ENCODE results near the gene MYT1. TPM values are rescaled to one million over a fixed set of nuclear protein-coding genes. Genes with fewer than 3 reads are reported as not detected.

The MYT1 gene
- total and polyA plus RNA-seq, 2 of the 8 experiments (the other 6 are each of a cell fraction or from before 2014, with no cell fraction given): 0.63 to 2.0 TPM

DNA sequence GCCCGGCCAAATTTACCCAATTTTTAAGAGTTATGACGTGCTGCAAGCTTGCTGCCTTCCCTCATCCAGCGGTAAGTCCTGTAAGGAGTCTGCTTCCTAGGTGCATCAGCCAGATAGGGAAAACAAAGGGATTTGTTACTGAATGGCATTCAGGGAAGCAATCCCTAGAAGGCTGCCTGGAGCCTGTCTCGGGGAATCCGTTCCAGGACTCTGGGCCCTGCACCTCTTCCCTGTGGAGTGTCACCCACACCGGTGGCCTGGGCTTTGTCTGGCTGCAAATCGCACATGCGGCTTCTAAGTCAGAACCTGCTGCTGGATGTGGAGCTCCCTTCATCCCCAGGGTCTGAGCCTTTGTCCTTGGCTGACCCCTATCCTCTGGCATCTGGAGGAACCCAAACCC lies 7.0 kb downstream of the MYT1 start:
- no peaks in the 10 kb centered on the region for H3K36me3 ChIP-seq (ENCODE audit: control insufficient read depth in 2 of 4, insufficient read depth in 4 of 4, low read length in 3 of 4)
- H3K9me3 ChIP-seq (ENCODE audit: insufficient read depth in 2 of 2, low read depth in 1 of 2, low read length in 1 of 2): no peaks in the 10 kb centered on the region
- 91% methylated on average over 8 of the region's 8 CpGs; no CpG with 5 or more reads in 1 of the 2 experiments for WGBS, 2 experiments (ENCODE audit: extremely low coverage in 1 of 2, insufficient coverage in 1 of 2, insufficient read length in 1 of 2, insufficient replicate concordance in 2 of 2, low coverage in 1 of 2, low lambda C conversion rate in 2 of 2, missing lambda C conversion rate in 1 of 2)
- H2BK120ac ChIP-seq (replicated peaks; ENCODE audit: low read depth, low read length): no peak overlapping the region
- H2AFZ ChIP-seq (ENCODE audit: low read length): no peak overlapping the region
- no peak overlapping the region for H3K27ac ChIP-seq (ENCODE audit: low read depth, low read length)
- no peak overlapping the region for H3K18ac ChIP-seq (ENCODE audit: extremely low read depth, low read length)
- H2AK5ac ChIP-seq (ENCODE audit: low read depth, low read length): no peak overlapping the region; the same call in 1 of the 2 replicates
- no peak overlapping the region for H4K5ac ChIP-seq (ENCODE audit: insufficient read length, low read depth, low read length)
- no peaks in the 10 kb centered on the region for H3K79me1 ChIP-seq (ENCODE audit: low read depth, low read length)
- POLR2A ChIA-PET (ENCODE audit: partially characterized antibody): interaction anchor here (0.6 kb wide), 1 partner anchor 1194 kb away, joined by 3 read pairs; no protein-coding TSS in a partner anchor
- no peak overlapping the region for H2BK15ac ChIP-seq (ENCODE audit: low read length)
- H2BK5ac ChIP-seq (ENCODE audit: low read depth, low read length): no peak overlapping the region
- H4K8ac ChIP-seq (ENCODE audit: extremely low read depth, insufficient read depth, low read length): no peak overlapping the region
- H3K9ac ChIP-seq (replicated peaks in 1 of 4; ENCODE audit: extremely low read depth in 1 of 4, low read depth in 3 of 4, low read length in 3 of 4): no peak overlapping the region
- no peak overlapping the region for H3K4me3 ChIP-seq (ENCODE audit: extremely low read depth in 1 of 4, insufficient read depth in 2 of 4, low read depth in 3 of 4, low read length in 4 of 4)
- H2BK20ac ChIP-seq (ENCODE audit: low read length): no peak overlapping the region
- H3K14ac ChIP-seq (ENCODE audit: insufficient read length): no peak overlapping the region
- H3K4ac ChIP-seq (replicated peaks; ENCODE audit: insufficient read length, low read depth, low read length): no peak overlapping the region
- no peaks in the 10 kb centered on the region for H4K20me1 ChIP-seq (replicated peaks in 1 of 2; ENCODE audit: control insufficient read depth in 1 of 2, insufficient read depth in 2 of 2, low read length in 2 of 2)
- H3K4me2 ChIP-seq (ENCODE audit: insufficient read depth in 1 of 2, low read depth in 2 of 2, low read length in 2 of 2): no peak overlapping the region
- DNase-seq (ENCODE audit: low read depth in 1 of 2, low spot score in 2 of 2): no peak
- peaks cover 0 to 7% (median 4%) of the 10 kb centered on the region in 4 experiments; a peak in 3 of 7 replicates for H3K27me3 ChIP-seq (replicated peaks in 1 of 4; ENCODE audit: control insufficient read depth in 3 of 4, extremely low read depth in 1 of 4, insufficient read depth in 3 of 4, low read length in 3 of 4)
- no peak overlapping the region for H4K91ac ChIP-seq (replicated peaks; ENCODE audit: insufficient read length, low read length)
- H3K23me2 ChIP-seq (ENCODE audit: low read depth, low read length): no peaks in the 10 kb centered on the region
- peaks cover 0 to 2% (median 0%) of the 10 kb centered on the region in 4 experiments; a peak in 2 of 7 replicates for H3K4me1 ChIP-seq (replicated peaks in 1 of 4; ENCODE audit: control insufficient read depth in 3 of 4, insufficient read depth in 4 of 4, low read length in 3 of 4)
- H3K79me2 ChIP-seq (ENCODE audit: control insufficient read depth in 1 of 2, insufficient read depth in 2 of 2, low read length in 2 of 2): no peaks in the 10 kb centered on the region
- FAIRE-seq: no peak
- no peak overlapping the region for H3K23ac ChIP-seq (ENCODE audit: insufficient read length)
- CTCF ChIA-PET (ENCODE audit: partially characterized antibody): interaction anchor here (0.9 kb wide), 1 partner anchor 53 kb away, joined by 3 read pairs; no protein-coding TSS in a partner anchor
- H2BK12ac ChIP-seq (ENCODE audit: low read depth, low read length): no peak overlapping the region
- no peak overlapping the region for H3K56ac ChIP-seq (replicated peaks; ENCODE audit: insufficient read length, low read depth, low read length)
- TF ChIP-seq TEAD4 (IDR thresholded peaks at IDR 0.05; ENCODE audit: low read depth, low read length) (no peak), CTBP2 (IDR thresholded peaks at IDR 0.05; ENCODE audit: borderline replicate concordance, insufficient read depth, insufficient read length, low read length) (no peak), CBX5 (IDR thresholded peaks at IDR 0.05; ENCODE audit: low read depth, low read length) (no peak)

Data from H1 (cell line).